PFSK-1 (cell line): Measurements from ENCODE around the gene ACTG1.

Experiments
- FOXP2 ChIP-seq: optimal IDR thresholded peaks from 2 replicates; pipeline ENCODE3; 2011; ENCODE audit warnings: borderline replicate concordance, control low read depth, inconsistent platforms; ENCODE audit not compliant: insufficient read depth; ENCODE audit errors: extremely low read length, extremely low read depth
- POLR2AphosphoS5 ChIP-seq: IDR thresholded peaks from 2 replicates; pipeline ENCODE4 v1.6.1; 2012; ENCODE audit warnings: low read depth, mild to moderate bottlenecking, control low read depth, low read length, moderate library complexity
- REST ChIP-seq, 2 experiments: IDR thresholded peaks; 2 replicates each; pipeline versions ENCODE4 v1.6.1 to v1.8.0; 2011 to 2012; ENCODE audit warnings: low read depth in 2 of 2, low read length in 2 of 2, control low read depth in 1 of 2, inconsistent platforms in 1 of 2, mild to moderate bottlenecking in 1 of 2, moderate library complexity in 1 of 2; ENCODE audit not compliant: insufficient read depth in 1 of 2
- SIN3A ChIP-seq: IDR thresholded peaks from 2 replicates; pipeline ENCODE4 v1.6.1; 2012; ENCODE audit warnings: mild to moderate bottlenecking, low read length, moderate library complexity, borderline replicate concordance; ENCODE audit not compliant: insufficient read depth
- TAF1 ChIP-seq: IDR thresholded peaks from 2 replicates; pipeline ENCODE4 v1.6.1; 2012; ENCODE audit warnings: low read length, control low read depth, borderline replicate concordance; ENCODE audit not compliant: insufficient read depth

DNA sequence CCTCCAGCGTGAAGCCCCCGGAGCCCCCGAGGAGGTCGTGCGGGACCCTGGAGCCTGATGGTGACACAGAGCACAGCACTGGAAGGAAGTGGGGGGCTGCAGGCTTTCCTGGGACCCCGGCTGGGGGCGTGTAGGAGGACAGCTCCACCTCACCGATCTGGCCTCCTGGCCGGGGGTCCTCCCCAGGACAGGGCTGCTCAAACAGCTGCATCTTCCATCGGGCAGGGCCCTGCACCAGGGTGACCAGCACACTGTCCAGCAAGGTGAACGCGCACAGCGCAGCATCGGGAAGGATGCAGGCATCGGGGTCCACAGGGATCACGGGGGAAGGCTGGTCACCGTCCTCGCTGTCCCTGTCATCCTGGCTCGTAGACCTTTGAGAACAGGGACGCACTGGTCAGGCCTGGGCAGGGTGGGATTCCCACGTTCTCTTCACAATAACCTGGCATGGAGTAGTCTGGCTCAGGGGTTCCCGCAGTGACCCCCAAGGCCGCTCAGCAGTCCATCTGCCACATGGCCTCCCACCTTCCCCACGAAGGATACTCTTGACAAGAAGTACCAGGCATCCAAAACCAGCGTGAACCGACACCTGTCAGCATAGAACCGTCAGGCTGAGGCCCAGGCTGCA lies 38.3 kb upstream of the ACTG1 start:
- TF ChIP-seq POLR2AphosphoS5 (no peak), TAF1 (no peak), REST (IDR thresholded peaks at IDR 0.05; ENCODE audit: insufficient read depth in 1 of 2, low read depth in 2 of 2, low read length in 2 of 2) (no peak), SIN3A (no peak), FOXP2 (no peak)
